GM18499 (cell line): ENCODE measurements around the gene GPR61.

Experiments used
- ATAC-seq: cut with Tn5 transposase; IDR thresholded peaks from one replicate; pipeline ENCODE4 v1.9.1; 2021; ENCODE audit warnings: moderate number of reproducible peaks; ENCODE audit not compliant: insufficient read depth, unreplicated experiment

GPR61 gene

DNA sequence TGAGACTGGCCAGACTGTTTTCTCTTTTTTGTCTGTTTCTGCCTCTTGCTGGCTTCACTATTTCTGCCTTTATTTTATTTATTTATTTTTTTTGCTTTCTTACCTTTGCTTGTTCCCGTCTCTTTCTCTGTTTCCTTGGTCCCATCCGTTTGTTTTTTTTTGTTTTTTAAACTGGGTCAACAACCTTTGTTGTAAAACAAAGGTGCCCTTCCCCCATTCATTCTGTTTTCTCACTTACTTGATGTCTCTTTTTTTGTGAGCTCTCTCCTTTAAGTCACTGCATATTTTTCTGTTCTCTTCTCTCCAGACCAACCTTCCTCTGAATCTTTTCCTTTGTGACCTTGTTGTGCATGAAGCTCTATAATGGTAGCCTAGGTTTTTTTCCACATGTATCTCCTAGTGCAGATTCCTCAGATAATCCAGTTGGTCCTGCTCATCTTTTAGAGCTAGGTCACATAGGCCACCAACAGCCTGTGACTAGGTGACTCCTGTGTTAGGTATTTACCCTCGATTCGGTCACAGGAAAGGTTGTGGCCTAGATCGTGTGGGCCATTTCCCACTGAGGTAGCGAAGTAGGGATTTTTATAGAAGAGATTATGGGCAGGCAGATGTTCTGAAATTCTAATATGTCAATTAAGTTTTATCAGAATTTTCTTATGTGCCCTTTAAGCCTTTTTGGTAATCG lies 24.7 kb downstream of the GPR61 start:
- ATAC-seq: no peak

GRCh38 chr1:109565241-109565640 lies 25.6 kb downstream of the GPR61 start:
- ATAC-seq: no peak

GRCh38 chr1:109566982-109567381 lies 27.3 kb downstream of the GPR61 start:
- no peak for ATAC-seq

DNA sequence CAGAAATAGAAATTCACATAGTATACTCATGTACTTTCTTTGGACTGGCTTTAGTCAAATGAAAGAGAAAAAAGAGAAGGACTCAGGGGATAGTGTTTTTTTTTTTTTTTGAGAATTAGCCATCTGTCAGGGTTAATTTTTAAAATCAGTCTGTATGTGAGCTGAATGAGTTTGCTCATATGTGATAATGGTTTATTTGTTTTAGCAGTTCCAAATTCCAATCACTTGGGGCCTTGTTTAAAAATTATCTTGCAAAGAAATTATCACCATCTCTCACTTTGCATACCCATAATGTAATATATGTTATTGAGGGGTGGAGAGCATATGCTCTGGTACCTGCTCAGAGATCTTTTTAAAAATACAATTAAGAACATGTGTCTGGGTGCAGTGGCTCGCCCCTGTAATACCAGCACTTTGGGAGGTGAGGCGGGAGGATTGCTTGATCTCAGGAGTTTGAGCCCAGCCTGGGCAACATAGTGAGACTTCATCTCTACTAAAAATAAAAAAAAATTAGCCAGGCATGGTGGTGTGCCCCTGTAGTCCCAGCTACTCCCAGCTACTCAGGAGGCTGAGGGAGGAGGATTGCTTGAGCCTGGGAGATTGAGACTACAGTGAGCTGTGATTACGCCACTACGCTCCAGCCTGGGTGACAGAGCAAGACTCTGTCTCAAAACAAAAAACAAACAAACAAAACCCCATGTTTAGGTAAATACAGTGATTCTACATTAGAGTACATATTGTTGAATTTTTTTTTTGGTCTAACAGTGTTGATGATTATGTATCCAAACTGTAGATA lies 28.4 kb downstream of the GPR61 start:
- ATAC-seq: no peak

- ATAC-seq: no peak
These were observed 29.7 kb downstream of the GPR61 start for GRCh38 chr1:109569323-109569722.

DNA sequence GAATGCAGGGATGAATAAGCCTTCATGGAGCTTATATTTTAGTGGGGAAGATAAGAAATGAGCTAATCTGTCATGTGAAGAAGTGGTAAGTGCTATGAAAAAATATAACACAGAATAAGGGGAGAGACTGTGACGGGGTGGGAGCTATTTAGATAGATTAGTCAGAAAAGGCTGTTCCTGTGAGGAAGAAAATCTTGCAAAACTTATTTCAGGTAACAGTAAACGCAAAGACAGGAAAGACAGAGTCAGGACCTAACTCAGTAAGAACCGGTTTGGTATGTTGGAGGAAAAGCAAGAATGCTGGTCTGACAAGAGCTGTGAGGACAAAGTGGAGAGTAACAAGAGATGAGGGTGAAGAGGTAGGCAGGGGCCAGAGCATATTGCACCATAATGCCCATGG lies 30.7 kb downstream of the GPR61 start:
- no peak for ATAC-seq

GRCh38 chr1:109573785-109574184 lies 34.1 kb downstream of the GPR61 start:
- ATAC-seq: no peak

GRCh38 chr1:109578947-109579443 lies 39.3 kb downstream of the GPR61 start:
- no peak for ATAC-seq

DNA sequence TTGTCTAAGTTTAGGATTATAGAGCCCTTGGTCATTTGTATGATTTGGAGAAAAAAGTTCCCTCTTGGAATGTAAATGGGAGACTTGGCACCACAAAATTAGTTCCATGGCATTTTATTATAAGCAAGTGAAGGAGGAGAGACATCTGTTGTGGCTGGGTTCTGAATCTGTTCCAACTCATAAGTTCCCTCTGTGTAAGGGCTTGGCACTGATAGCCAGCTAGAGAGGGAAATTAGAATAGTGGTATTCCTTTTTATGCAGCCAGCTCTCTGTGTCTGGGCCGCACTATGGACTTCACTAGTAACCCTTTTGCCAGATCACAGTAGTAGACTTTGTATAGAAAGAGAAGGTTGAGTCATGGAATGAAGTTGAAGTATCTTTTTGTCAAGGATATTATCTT lies 39.8 kb downstream of the GPR61 start:
- ATAC-seq: no peak

GRCh38 chr1:109582021-109582420 lies 42.3 kb downstream of the GPR61 start:
- ATAC-seq: no peak

DNA sequence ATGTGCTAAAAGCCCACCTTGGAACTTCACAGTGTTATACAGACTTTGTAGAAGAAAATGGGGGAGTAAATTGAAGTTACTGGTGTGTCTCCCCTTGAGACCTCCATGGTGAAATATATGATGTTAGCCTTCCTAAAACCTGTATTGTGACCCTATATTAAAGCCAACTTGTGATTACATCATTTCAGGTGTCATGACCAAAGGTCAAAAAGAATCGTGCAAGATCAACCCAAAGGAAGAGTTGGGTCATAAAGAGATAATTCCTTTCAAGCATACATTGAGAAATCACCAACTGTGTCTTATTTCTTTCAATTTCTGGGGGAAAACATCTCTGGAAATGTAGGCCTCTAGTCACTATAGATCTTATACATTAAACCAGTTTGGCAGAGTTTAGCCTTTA lies 45.1 kb downstream of the GPR61 start:
- no peak for ATAC-seq

GRCh38 chr1:109586055-109586454 lies 46.4 kb downstream of the GPR61 start:
- no peak for ATAC-seq

DNA sequence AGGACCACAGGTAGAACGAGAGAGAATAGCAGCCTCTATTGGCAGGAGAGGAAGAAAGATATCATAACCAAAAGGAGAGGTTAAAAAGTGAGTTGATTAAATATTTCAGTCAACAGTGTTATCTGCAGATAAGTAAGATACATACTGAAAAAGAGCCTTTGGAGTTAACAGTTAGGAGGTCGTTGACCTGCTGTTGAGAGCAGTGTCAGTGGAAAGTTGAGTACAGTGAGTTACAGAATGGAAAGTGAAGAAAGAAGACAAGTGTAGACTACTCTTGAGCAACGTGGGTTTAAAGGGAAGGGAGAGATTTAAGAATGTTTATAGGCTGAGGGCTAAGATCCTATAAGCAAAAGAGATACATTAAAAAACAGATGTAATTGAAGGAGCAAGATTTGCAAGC lies 49.5 kb downstream of the GPR61 start:
- ATAC-seq: no peak

- no peak for ATAC-seq
These were observed 50.0 kb downstream of the GPR61 start for GRCh38 chr1:109589679-109590078.

DNA sequence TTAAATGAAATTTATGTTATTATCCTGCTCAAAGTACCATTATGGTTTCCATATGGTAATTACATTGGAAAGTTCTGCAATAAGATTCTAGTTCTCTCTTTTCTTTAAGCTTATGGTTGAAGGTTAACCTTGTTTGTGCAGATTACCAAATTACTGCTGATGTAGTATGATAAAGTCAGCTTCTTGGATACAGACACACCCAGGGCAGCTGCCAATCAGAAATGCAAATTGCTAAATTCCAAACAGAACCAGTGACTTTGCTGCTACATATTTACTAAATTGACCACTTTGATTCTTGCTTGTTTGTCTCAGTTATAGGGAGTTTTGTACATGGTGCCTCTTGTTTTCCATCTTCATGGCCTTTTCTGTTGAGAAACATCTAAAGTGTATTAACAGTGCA lies 53.2 kb downstream of the GPR61 start:
- ATAC-seq: no peak

DNA sequence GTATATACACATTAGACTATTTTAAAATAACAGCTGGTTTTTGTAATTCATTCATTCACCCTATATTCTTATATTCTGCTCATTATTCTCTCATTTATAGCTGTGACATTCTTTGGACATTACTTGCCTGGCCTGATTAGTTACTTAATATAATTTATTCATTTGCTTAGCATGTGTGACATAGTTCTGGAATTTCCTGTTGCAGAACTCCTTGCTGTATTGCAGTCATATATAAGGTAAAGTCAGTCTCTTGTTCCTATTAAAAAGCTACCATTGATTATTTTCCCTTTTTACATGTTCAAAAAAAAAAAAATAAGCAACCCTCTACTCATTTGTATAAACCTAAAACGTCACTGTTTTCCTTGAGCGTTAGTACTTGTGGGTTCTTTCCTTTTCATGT lies 55.9 kb downstream of the GPR61 start:
- ATAC-seq: no peak
